Measurements from ENCODE around the gene ZNF19. TPM values are rescaled to one million over a fixed set of nuclear protein-coding genes. Genes with fewer than 3 reads are reported as not detected.

The ZNF19 gene
- total and polyA plus RNA-seq, 9 of the 15 experiments (the other 6 are each of a cell fraction or from before 2014, with no cell fraction given): 1.2 to 2.8 (median 1.8) TPM

GRCh38 chr16:71484006-71484893 is 4.9 kb downstream of the ZNF19 start (continued):
- TF ChIP-seq NR0B1 (IDR thresholded peaks at IDR 0.05; ENCODE audit: partially characterized antibody): no peak
- no peak for TF ChIP-seq CAMTA2 (CRISPR knock-in tag; conservative IDR thresholded peaks at IDR 0.05)
- TF ChIP-seq PHF8 (IDR thresholded peaks at IDR 0.05; ENCODE audit: borderline replicate concordance, low read length): peak; percentile 89; the same call in 1 of the 2 replicates
- no peak for TF ChIP-seq HNRNPUL1 (IDR thresholded peaks at IDR 0.05; ENCODE audit: low read length)
- TF ChIP-seq SPI1 (IDR thresholded peaks at IDR 0.05; ENCODE audit: borderline replicate concordance, low read depth, low read length): peak; percentile 84
- TF ChIP-seq BCOR (IDR thresholded peaks at IDR 0.05): no peak
- TF ChIP-seq HDAC2 (IDR thresholded peaks at IDR 0.05): peak; percentile 35; the same call in 1 of the 2 replicates
- no peak for TF ChIP-seq NR2C2 (CRISPR knock-in tag; IDR thresholded peaks at IDR 0.05)
- TF ChIP-seq NR2C2 (tag; IDR thresholded peaks at IDR 0.05): peak; percentile 92
- no peak for TF ChIP-seq ZNF75A (CRISPR knock-in tag; IDR thresholded peaks at IDR 0.05)
- peak; percentile 79; the same call in 1 of the 2 replicates for TF ChIP-seq ATF7 (IDR thresholded peaks at IDR 0.05)
- no peak for TF ChIP-seq GATAD2B (IDR thresholded peaks at IDR 0.05; ENCODE audit: borderline replicate concordance)
- peak; percentile 69 for TF ChIP-seq HCFC1 (IDR thresholded peaks at IDR 0.05; ENCODE audit: low read depth, low read length)
- TF ChIP-seq PPARD (CRISPR knock-in tag; IDR thresholded peaks at IDR 0.05): no peak
- TF ChIP-seq YY1 (IDR thresholded peaks at IDR 0.05; ENCODE audit: borderline replicate concordance in 1 of 3, control insufficient read depth in 1 of 3, extremely low read depth in 1 of 3, insufficient read depth in 3 of 3, insufficient read length in 1 of 3, insufficient replicate concordance in 2 of 3, low read depth in 1 of 3, low read length in 2 of 3): peak in 1 of 3 experiments; percentile 34
- no peak for TF ChIP-seq KAT2B (IDR thresholded peaks at IDR 0.05; ENCODE audit: low read depth, low read length)
- no peak for TF ChIP-seq FOXJ3 (CRISPR knock-in tag; IDR thresholded peaks at IDR 0.05)
- TF ChIP-seq NCOA1 (IDR thresholded peaks at IDR 0.05; ENCODE audit: low read depth): peak; percentile 56; the same call in 1 of the 2 replicates
- TF ChIP-seq FOXK2 (conservative IDR thresholded peaks at IDR 0.05 in 1 of 2, IDR thresholded peaks at IDR 0.05 in 1 of 2; ENCODE audit: low read depth in 2 of 2): peak; percentile 15 to 42; a peak in 2 of 4 replicates
- 0 out of 2 replicates have a peak, but pooled peaks have one; percentile 26 for TF ChIP-seq ZNF431 (CRISPR knock-in tag; IDR thresholded peaks at IDR 0.05)
- 0 out of 4 replicates have a peak, but pooled peaks of 1 of the 2 experiments have one; percentile 58 for TF ChIP-seq TEAD1 (CRISPR knock-in tag; IDR thresholded peaks at IDR 0.05)
- TF ChIP-seq THAP7 (CRISPR knock-in tag; IDR thresholded peaks at IDR 0.05): peak; percentile 24; the same call in 1 of the 2 replicates
- peak; percentile 73; the same call in 1 of the 2 replicates for TF ChIP-seq THRB (CRISPR knock-in tag; conservative IDR thresholded peaks at IDR 0.05)
- TF ChIP-seq BRD9 (IDR thresholded peaks at IDR 0.05; ENCODE audit: low read depth, partially characterized antibody): no peak
